HFF-Myc (cell line): Measurements from ENCODE around the gene LEMD1.
"Not testable (repeated sequence)": the region's sequence is repeated elsewhere in the genome, so short reads cannot be mapped to it uniquely, and the experiment has no call there.

Experiments used
- DNase-seq: peaks from one replicate; pipeline ENCODE4 v3.0.0-alpha.2; 2011; ENCODE audit warnings: low read depth; ENCODE audit errors: extremely low read depth
- H3K4me3 ChIP-seq: replicated peaks from 2 replicates; pipeline ENCODE4 v1.5.1; 2011; ENCODE audit warnings: low read depth, mild to moderate bottlenecking, control low read depth, low read length
- CTCF ChIP-seq: IDR thresholded peaks from 2 replicates; pipeline ENCODE4 v1.5.1; 2012; ENCODE audit warnings: mild to moderate bottlenecking, low read depth, low read length, control low read depth; ENCODE audit errors: missing control alignments

The LEMD1 gene

DNA sequence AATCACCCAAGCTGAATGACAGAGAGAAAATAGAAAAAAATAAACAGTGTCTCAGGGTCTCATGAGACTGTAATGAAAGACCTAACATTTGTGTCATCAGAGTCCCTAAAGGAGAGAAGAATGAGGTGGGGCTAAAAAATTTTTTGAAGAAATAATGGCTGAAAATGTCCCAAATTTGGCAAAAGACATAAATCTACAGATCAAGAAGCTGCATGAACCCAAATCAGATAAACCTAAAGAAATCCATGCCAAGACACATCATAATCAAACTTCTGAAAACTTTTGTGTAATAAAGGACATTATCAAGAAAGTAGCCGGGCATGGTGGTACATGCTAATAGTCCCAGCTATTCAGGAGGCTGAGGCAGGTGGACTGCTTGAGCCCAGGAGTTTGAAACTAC, 29.2 kb downstream of the LEMD1 start:
- no peak overlapping the region for H3K4me3 ChIP-seq
- DNase-seq, result no peak
- TF ChIP-seq CTCF, result no peak

- TF ChIP-seq CTCF, result no peak
- DNase-seq, result no peak
- no peak overlapping the region for H3K4me3 ChIP-seq
These were observed 30.5 kb downstream of the LEMD1 start for GRCh38 chr1:205391386-205391785.

DNA sequence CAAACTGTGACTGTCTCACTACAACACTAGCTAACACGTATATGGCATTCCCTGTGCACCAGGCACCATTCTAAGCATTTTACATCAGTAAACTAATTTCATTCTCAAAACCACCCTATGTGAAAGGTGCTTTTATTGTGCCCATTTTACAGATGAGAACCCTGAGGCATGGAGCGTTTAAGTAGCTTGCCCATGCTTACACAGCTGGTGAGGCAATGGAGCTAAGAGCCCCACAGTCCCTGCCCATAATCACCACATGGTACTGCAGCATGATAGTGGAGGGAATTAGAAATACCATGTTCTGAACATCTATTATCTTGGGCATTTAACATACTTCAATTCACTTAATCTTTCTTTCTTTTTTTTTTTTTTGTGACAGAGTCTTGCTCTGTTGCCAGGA, 34.0 kb downstream of the LEMD1 start:
- TF ChIP-seq CTCF, result no peak
- DNase-seq, result no peak
- H3K4me3 ChIP-seq, result no peak overlapping the region

DNA sequence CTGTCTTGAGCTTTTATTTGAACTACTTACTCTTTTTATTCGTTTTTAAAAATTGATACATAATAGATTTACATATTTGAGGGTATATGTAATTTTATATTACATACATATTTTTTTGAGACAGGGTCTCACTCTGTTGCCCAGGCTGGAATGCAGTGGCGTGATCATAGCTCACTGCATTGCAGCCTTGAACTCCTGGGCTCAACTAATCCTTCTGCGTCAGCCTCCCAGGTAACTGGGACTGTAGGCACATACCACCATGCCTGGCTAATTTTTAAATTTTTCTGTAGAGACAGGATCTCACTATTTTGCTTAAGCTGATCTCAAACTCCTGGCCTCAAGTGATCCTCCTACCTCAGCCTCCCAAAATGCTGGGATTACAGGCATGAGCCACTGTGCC, 38.9 kb downstream of the LEMD1 start:
- DNase-seq, H3K4me3 ChIP-seq: not testable (repeated sequence)

DNA sequence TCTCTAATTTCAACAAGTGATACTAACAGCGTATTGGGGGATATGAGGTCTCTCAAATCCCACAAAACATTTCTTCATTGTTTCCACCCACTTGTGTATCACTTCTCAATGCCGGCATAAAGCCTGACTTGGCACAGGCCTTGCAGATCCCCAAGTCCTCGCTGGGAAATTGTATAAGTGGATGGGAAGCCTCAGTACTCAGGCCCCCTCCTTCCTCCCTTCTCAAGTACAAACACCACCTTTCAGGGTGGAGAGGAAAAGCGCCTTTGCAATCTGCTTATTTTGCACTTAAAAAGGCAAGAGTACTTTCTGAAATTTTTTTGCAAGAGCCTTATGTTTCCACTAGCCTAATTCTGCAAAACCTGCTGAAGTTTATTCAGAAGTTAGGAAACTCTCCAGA, 39.3 kb downstream of the LEMD1 start:
- no peak overlapping the region for H3K4me3 ChIP-seq
- DNase-seq, result no peak
- TF ChIP-seq CTCF, result no peak

GRCh38 chr1:205381305-205381704, 40.6 kb downstream of the LEMD1 start:
- no peak overlapping the region for H3K4me3 ChIP-seq
- DNase-seq, result no peak
- TF ChIP-seq CTCF, result no peak

GRCh38 chr1:205380882-205381281, 41.0 kb downstream of the LEMD1 start:
- DNase-seq, result no peak
- TF ChIP-seq CTCF, result no peak
- H3K4me3 ChIP-seq, result no peak overlapping the region
